ENCODE results near the gene KLHL1.

KLHL1 gene

GRCh38 chr13:69872321-69873047, 235.8 kb downstream of the KLHL1 start:
- no peak for DNase-seq (ENCODE audit: low spot score)

- no peak for DNase-seq (ENCODE audit: low spot score)
Measured at GRCh38 chr13:69866555-69866954, 241.7 kb downstream of the KLHL1 start.

- DNase-seq (ENCODE audit: low spot score) = no peak
Measured at GRCh38 chr13:69857183-69857821, 250.9 kb downstream of the KLHL1 start.

GRCh38 chr13:69856331-69856730, 251.9 kb downstream of the KLHL1 start:
- DNase-seq (ENCODE audit: low spot score) = no peak

GRCh38 chr13:69828527-69828926, 279.7 kb downstream of the KLHL1 start:
- peak; percentile 39 for DNase-seq (ENCODE audit: low spot score)

- no peak for DNase-seq (ENCODE audit: low spot score)
Measured at GRCh38 chr13:69820180-69820579, 288.1 kb downstream of the KLHL1 start.

- DNase-seq (ENCODE audit: low spot score) = no peak
Measured at GRCh38 chr13:69817333-69817869, 290.9 kb downstream of the KLHL1 start.

GRCh38 chr13:69809152-69809551, 299.1 kb downstream of the KLHL1 start:
- no peak for DNase-seq (ENCODE audit: low spot score)

- no peak for DNase-seq (ENCODE audit: low spot score)
Measured at GRCh38 chr13:69796256-69796655, 312.0 kb downstream of the KLHL1 start.

- no peak for DNase-seq (ENCODE audit: low spot score)
Measured at GRCh38 chr13:69793783-69794453, 314.3 kb downstream of the KLHL1 start.

GRCh38 chr13:69776937-69777336, 331.3 kb downstream of the KLHL1 start:
- DNase-seq (ENCODE audit: low spot score) = no peak

- no peak for DNase-seq (ENCODE audit: low spot score)
Measured at GRCh38 chr13:69769608-69770007, 338.6 kb downstream of the KLHL1 start.

GRCh38 chr13:69761581-69761980, 346.7 kb downstream of the KLHL1 start:
- no peak for DNase-seq (ENCODE audit: low spot score)

GRCh38 chr13:69755101-69755500, 353.2 kb downstream of the KLHL1 start:
- no peak for DNase-seq (ENCODE audit: low spot score)

- no peak for DNase-seq (ENCODE audit: low spot score)
Measured at GRCh38 chr13:69751259-69751658, 357.0 kb downstream of the KLHL1 start.

- no peak for DNase-seq (ENCODE audit: low spot score)
Measured at GRCh38 chr13:69737129-69737935, 370.9 kb downstream of the KLHL1 start.

- DNase-seq (ENCODE audit: low spot score) = no peak
Measured at GRCh38 chr13:69721631-69722030, 386.6 kb downstream of the KLHL1 start.

GRCh38 chr13:69720278-69720983, 387.8 kb downstream of the KLHL1 start:
- DNase-seq (ENCODE audit: low spot score) = no peak

GRCh38 chr13:69706807-69707206, 401.4 kb downstream of the KLHL1 start:
- no peak for DNase-seq (ENCODE audit: low spot score)

GRCh38 chr13:69704311-69704710, 403.9 kb downstream of the KLHL1 start:
- DNase-seq (ENCODE audit: low spot score) = no peak

- DNase-seq (ENCODE audit: low spot score) = no peak
Measured at GRCh38 chr13:69690999-69691398, 417.3 kb downstream of the KLHL1 start.

Measured in ecto neural progenitor cell (in vitro differentiated cells).